Transverse colon (tissue), 4 donors: ENCODE data around the gene SYT13. TPM values are rescaled to one million over a fixed set of nuclear protein-coding genes. Genes with fewer than 3 reads are reported as not detected.

Source experiments
- DNase-seq: peaks from one replicate; pipeline ENCODE4 v3.0.0-alpha.2; 2019
- H3K27ac ChIP-seq, 4 donors: fragments of 200-600 bp; sonication (generic); 2 replicates each; pipeline ENCODE4 v1.5.1; 2016 to 2018; ENCODE audit warnings: inconsistent platforms in 4 of 4
- H3K27me3 ChIP-seq: fragments of 200-600 bp; sonication (generic); 2 replicates; pipeline ENCODE4 v1.5.1; 2017; ENCODE audit warnings: inconsistent platforms
- H3K36me3 ChIP-seq, 4 donors: fragments of 200-600 bp; sonication (generic); 2 replicates each; pipeline ENCODE4 v1.5.1; 2017 to 2019; ENCODE audit warnings: inconsistent platforms in 4 of 4
- H3K4me1 ChIP-seq, 4 donors: fragments of 200-600 bp; sonication (generic); 2 replicates each; pipeline ENCODE4 v1.5.1; 2017 to 2020; ENCODE audit warnings: inconsistent platforms in 4 of 4
- H3K4me3 ChIP-seq, 4 donors: fragments of 200-600 bp; sonication (generic); 1 replicate in 1 of 4; 2 replicates in 3 of 4; pipeline versions ENCODE4 v1.5.1 to v1.6.1; 2017 to 2019; ENCODE audit warnings: inconsistent platforms in 4 of 4
- H3K9me3 ChIP-seq, 2 donors: fragments of 200-600 bp; sonication (generic); 2 replicates each; pipeline ENCODE4 v1.5.1; 2017 to 2019; ENCODE audit warnings: inconsistent platforms in 2 of 2
- EP300 ChIP-seq: sonication (generic); formaldehyde crosslinking; IDR thresholded peaks from one replicate; pipeline ENCODE4 v1.6.1; 2017; ENCODE audit warnings: antibody characterized with exemption, low read depth
- POLR2A ChIP-seq: fragments of 450-650 bp; IDR thresholded peaks from one replicate; pipeline ENCODE4 v1.6.1; 2016; ENCODE audit warnings: antibody characterized with exemption, mild to moderate bottlenecking, moderate library complexity
- POLR2AphosphoS5 ChIP-seq, 3 donors: sonication (generic); formaldehyde crosslinking; IDR thresholded peaks; one replicate each; pipeline ENCODE4 v1.6.1; 2016; ENCODE audit warnings: antibody characterized with exemption in 3 of 3
- WGBS, 2 donors: methylation state at CpG; one replicate each; pipeline ENCODE4 v1.1.5; 2018; ENCODE audit warnings: low coverage in 1 of 2; 5-methylcytosine and 5-hydroxymethylcytosine counted together
- in situ Hi-C, 4 donors: fragments of 200-750 bp; cut with MboI; loops; one replicate each; pipeline versions ENCODE4 v1.15.0 to v1.15.1; 2017; ENCODE audit warnings: low sequenced_read_pairs in 3 of 4, low pct_ligation_motif_present in 1 of 4, low pct_unique_long_range_greater_than_20kb in 1 of 4
- intact Hi-C: fragments of 100-400 bp; cut with DNase I; formaldehyde crosslinking; loops from one replicate; pipeline ENCODE4 v1.15.1; 2023; ENCODE audit warnings: low total_unique reads
- total RNA-seq, 4 donors: library from RNA; depleted of rRNA; stranded (reverse); fragments of >200 nt; gene quantifications; one replicate each; pipeline ENCODE4 v1.1.0, GENCODE V29; 2016
- TF ChIP-seq, protein P1 (sequence below), 5 experiments: fragments of 200-600 bp in 3 of 5; fragments of 450-650 bp in 2 of 5; sonication (generic) in 3 of 5; IDR thresholded peaks; 1 replicate in 2 of 5; 2 replicates in 3 of 5; pipeline ENCODE4 v1.5.1; 2016 to 2017; ENCODE audit warnings: antibody characterized with exemption in 5 of 5, inconsistent platforms in 3 of 5, mild to moderate bottlenecking in 2 of 5, moderate library complexity in 1 of 5

SYT13 gene
- total RNA-seq, 4 donors from 2014 or later, result 10.5 to 28.6 (median 23.4) TPM

DNA sequence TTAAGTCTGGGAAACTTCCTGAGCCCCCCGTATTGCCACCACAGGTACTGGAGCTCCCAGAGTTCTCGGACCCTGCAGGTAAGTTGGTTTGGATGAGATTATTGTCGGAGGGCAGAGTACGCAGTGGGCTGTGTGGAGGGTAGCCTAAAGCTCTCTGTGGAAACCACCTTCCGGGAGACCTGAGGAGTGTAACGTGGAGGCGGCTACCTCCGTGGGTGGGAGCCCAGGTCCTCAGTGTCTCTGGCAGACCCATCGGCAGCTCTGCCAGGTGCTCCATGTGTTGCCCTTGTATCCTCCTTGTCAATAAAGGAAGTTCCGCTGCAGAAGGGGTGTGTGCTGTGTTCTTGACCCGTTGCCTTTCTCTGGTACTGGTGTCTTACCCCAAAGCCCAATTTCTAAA lies 61.4 kb downstream of the SYT13 start:
- 86% methylated on average over 11 of the region's 11 CpGs; no CpG with 5 or more reads in 1 of the 2 donors for WGBS, 2 donors
- Histone ChIP-seq H3K27me3 (no peaks in the 10 kb centered on the region), H3K4me1 (no peaks in the 10 kb centered on the region), H3K36me3 (peaks cover 0 to 8% (median 0%) of the 10 kb centered on the region in 4 donors), H3K4me3 (no peak overlapping the region), H3K9me3 (no peaks in the 10 kb centered on the region), H3K27ac (no peak overlapping the region)
- TF ChIP-seq EP300 (no peak), POLR2A (no peak), POLR2AphosphoS5 (IDR thresholded peaks at IDR 0.05) (no peak)
- TF ChIP-seq, protein P1, sequence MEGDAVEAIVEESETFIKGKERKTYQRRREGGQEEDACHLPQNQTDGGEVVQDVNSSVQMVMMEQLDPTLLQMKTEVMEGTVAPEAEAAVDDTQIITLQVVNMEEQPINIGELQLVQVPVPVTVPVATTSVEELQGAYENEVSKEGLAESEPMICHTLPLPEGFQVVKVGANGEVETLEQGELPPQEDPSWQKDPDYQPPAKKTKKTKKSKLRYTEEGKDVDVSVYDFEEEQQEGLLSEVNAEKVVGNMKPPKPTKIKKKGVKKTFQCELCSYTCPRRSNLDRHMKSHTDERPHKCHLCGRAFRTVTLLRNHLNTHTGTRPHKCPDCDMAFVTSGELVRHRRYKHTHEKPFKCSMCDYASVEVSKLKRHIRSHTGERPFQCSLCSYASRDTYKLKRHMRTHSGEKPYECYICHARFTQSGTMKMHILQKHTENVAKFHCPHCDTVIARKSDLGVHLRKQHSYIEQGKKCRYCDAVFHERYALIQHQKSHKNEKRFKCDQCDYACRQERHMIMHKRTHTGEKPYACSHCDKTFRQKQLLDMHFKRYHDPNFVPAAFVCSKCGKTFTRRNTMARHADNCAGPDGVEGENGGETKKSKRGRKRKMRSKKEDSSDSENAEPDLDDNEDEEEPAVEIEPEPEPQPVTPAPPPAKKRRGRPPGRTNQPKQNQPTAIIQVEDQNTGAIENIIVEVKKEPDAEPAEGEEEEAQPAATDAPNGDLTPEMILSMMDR (IDR thresholded peaks at IDR 0.05), result no peak
- intact Hi-C loops, result no loop called here
- DNase-seq, result no peak
- in situ Hi-C loops, result no loop called here

DNA sequence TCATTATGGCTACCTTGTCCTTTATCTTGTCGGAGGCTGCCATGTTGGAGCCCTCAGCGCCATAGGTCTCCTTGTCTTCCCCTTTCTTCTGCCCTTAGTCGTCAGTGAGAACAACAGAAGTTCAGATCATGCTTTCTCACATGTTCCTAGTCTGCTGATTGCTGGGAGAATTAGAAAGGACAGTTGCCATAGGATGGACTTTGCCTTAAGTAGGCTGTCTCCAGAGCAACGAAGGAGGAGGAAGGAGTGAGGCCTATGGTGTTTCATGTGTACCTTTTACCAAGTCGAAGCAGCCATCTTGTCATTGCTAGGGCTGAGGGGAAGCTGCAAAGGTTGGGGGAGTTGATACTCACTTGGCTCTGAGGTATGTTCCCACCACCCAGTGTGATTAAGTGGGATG lies 62.6 kb downstream of the SYT13 start:
- H3K36me3 ChIP-seq, result peaks cover 0 to 8% (median 0%) of the 10 kb centered on the region in 4 donors
- TF ChIP-seq, protein P1 (IDR thresholded peaks at IDR 0.05), result no peak
- TF ChIP-seq EP300 (no peak), POLR2AphosphoS5 (IDR thresholded peaks at IDR 0.05) (no peak), POLR2A (no peak)
- H3K27me3 ChIP-seq, result no peaks in the 10 kb centered on the region
- H3K4me3 ChIP-seq, result no peak overlapping the region
- WGBS, 2 donors, result 93 to 97% methylated on average over 3 to 5 of the region's 5 CpGs
- no peak for DNase-seq
- no peaks in the 10 kb centered on the region for H3K9me3 ChIP-seq
- H3K27ac ChIP-seq, result no peak overlapping the region
- intact Hi-C loops, result no loop called here
- in situ Hi-C loops, result no loop called here
- H3K4me1 ChIP-seq, result no peaks in the 10 kb centered on the region

DNA sequence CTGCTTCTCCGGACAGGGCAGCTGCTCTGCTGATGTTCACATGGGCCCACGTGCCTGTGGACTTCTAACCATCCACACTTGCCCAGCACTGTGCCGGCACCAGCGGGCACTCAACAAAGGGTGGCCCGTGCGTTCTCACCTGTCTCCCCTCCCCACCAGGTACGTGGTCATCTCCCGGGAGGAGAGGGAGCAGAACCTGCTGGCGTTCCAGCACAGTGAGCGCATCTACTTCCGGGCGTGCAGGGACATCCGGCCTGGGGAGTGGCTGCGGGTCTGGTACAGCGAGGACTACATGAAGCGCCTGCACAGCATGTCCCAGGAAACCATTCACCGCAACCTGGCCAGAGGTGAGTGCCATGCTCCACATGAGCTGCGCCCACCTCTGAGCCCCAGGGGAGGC lies 66.7 kb downstream of the SYT13 start:
- WGBS, 2 donors, result 91 to 100% methylated on average over 1 to 18 of the region's 18 CpGs
- Histone ChIP-seq H3K9me3 (no peaks in the 10 kb centered on the region), H3K36me3 (no peaks in the 10 kb centered on the region), H3K4me3 (no peak overlapping the region), H3K27ac (no peak overlapping the region), H3K27me3 (no peaks in the 10 kb centered on the region), H3K4me1 (no peaks in the 10 kb centered on the region)
- in situ Hi-C loops (no loop called here), intact Hi-C loops (no loop called here)
- no peak for DNase-seq
- TF ChIP-seq, protein P1 (IDR thresholded peaks at IDR 0.05), result no peak
- TF ChIP-seq POLR2A (no peak), POLR2AphosphoS5 (IDR thresholded peaks at IDR 0.05) (no peak), EP300 (no peak)

DNA sequence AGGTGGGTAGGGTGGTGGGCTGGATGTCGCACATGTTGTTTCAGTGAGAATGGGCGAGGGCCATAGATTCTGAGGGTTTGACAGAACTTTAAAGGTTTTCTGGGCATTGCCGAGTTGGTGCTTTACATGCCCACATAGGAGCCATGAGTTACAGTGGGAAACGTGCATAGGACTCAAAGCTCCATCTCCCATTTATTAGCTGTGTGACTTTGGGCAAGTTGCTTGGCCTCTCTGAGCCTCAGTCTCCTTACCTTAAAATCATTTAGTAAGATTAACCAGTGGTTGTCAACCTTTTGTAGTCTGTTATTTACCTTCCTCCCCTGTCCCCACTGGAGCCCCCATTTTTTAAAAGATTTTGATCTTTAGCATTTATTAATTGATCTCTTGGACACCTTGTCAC lies 67.4 kb downstream of the SYT13 start:
- Histone ChIP-seq H3K27me3 (no peaks in the 10 kb centered on the region), H3K4me1 (no peaks in the 10 kb centered on the region), H3K27ac (no peak overlapping the region), H3K4me3 (no peak overlapping the region), H3K36me3 (no peaks in the 10 kb centered on the region), H3K9me3 (no peaks in the 10 kb centered on the region)
- in situ Hi-C loops, result no loop called here
- no peak for DNase-seq
- TF ChIP-seq POLR2A (no peak), EP300 (no peak), POLR2AphosphoS5 (IDR thresholded peaks at IDR 0.05) (no peak)
- TF ChIP-seq, protein P1 (IDR thresholded peaks at IDR 0.05), result no peak
- 98% methylated on average over 4 of the region's 4 CpGs; no CpG with 5 or more reads in 1 of the 2 donors for WGBS, 2 donors
- intact Hi-C loops, result no loop called here
